T-helper 9 cell (primary cell): Measurements from ENCODE around the gene KDM4D.
"Not testable (repeated sequence)": the region's sequence is repeated elsewhere in the genome, so short reads cannot be mapped to it uniquely, and the experiment has no call there.

Source experiments
- DNase-seq: peaks from one replicate; pipeline ENCODE4 v3.0.0-alpha.2; 2020

The KDM4D gene

GRCh38 chr11:94958121-94958696 lies 15.3 kb upstream of the KDM4D start:
- no peak for DNase-seq

- no peak for DNase-seq
Observed at GRCh38 chr11:94959179-94959578, 14.3 kb upstream of the KDM4D start.

GRCh38 chr11:94960488-94960887 lies 13.0 kb upstream of the KDM4D start:
- no peak for DNase-seq

GRCh38 chr11:94961255-94961654 lies 12.3 kb upstream of the KDM4D start:
- DNase-seq: no peak

- no peak for DNase-seq
Observed at GRCh38 chr11:94964934-94965333, 8.6 kb upstream of the KDM4D start.

GRCh38 chr11:94968334-94968958 lies 5.1 kb upstream of the KDM4D start:
- no peak for DNase-seq

- no peak for DNase-seq
Observed at GRCh38 chr11:94972700-94973098, 810 bp upstream of the KDM4D start.

- DNase-seq: no peak
Observed at GRCh38 chr11:94974178-94974577, 669 bp downstream of the KDM4D start.

GRCh38 chr11:94975599-94975998 lies 2.1 kb downstream of the KDM4D start:
- no peak for DNase-seq

GRCh38 chr11:94987378-94987777 lies 13.9 kb downstream of the KDM4D start:
- DNase-seq: no peak

- DNase-seq: no peak
Observed at GRCh38 chr11:94988748-94989147, 15.2 kb downstream of the KDM4D start.

GRCh38 chr11:94993400-94993943 lies 20.0 kb downstream of the KDM4D start:
- DNase-seq: no peak

GRCh38 chr11:94997437-94997836 lies 23.9 kb downstream of the KDM4D start:
- no peak for DNase-seq

- no peak for DNase-seq
Observed at GRCh38 chr11:94998285-94998684, 24.8 kb downstream of the KDM4D start.

- no peak for DNase-seq
Observed at GRCh38 chr11:95003716-95004115, 30.2 kb downstream of the KDM4D start.

- no peak for DNase-seq
Observed at GRCh38 chr11:95005642-95006041, 32.1 kb downstream of the KDM4D start.

GRCh38 chr11:95011376-95011775 lies 37.9 kb downstream of the KDM4D start:
- DNase-seq: no peak

- no peak for DNase-seq
Observed at GRCh38 chr11:95014184-95014821, 40.8 kb downstream of the KDM4D start.

- no peak for DNase-seq
Observed at GRCh38 chr11:95016139-95016538, 42.6 kb downstream of the KDM4D start.

GRCh38 chr11:95021468-95021867 lies 48.0 kb downstream of the KDM4D start:
- DNase-seq: not testable (repeated sequence)

GRCh38 chr11:95024958-95025357 lies 51.4 kb downstream of the KDM4D start, which contains the start of gene KDM4E:
TSS of gene KDM4E (plus strand) at chr11:95025258. CDS start at chr11:95025558, 300 bp downstream.
- DNase-seq: no peak

GRCh38 chr11:95025594-95025993 lies 52.1 kb downstream of the KDM4D start:
- DNase-seq: not testable (repeated sequence)

- DNase-seq: no peak
Observed at GRCh38 chr11:95028357-95028756, 54.8 kb downstream of the KDM4D start.

- DNase-seq: no peak
Observed at GRCh38 chr11:95033051-95033450, 59.5 kb downstream of the KDM4D start.
